PC-3 (cell line): Measurements from ENCODE around the gene ZNF24. TPM values are rescaled to one million over a fixed set of nuclear protein-coding genes. Genes with fewer than 3 reads are reported as not detected.

Experiments used
- ATAC-seq: fragments of 200-7000 bp; cut with Tn5 transposase; 2 replicates; pipeline ENCODE4 v1.9.1; 2020; ENCODE audit warnings: mild to moderate bottlenecking, moderate library complexity
- BruUV-seq: library from RNA; stranded (reverse); fragments of 400-500 nt; replicated peaks from 2 replicates; lab custom pipeline; 2021; lab: Mats Ljungman, UMichigan
- CTCF ChIA-PET: fragments of 300-600 bp; sonication (Branson Sonifier 250); formaldehyde crosslinking; loops from one replicate; lab custom pipeline; 2022; ENCODE audit warnings: antibody characterized with exemption; lab: Charles Lee
- POLR2A ChIA-PET: fragments of 300-600 bp; sonication (Branson Sonifier 250); formaldehyde crosslinking; loops from one replicate; lab custom pipeline; 2022; ENCODE audit warnings: antibody characterized with exemption; ENCODE audit not compliant: unreplicated experiment; lab: Charles Lee
- DNase-seq: peaks from one replicate; pipeline ENCODE4 v3.0.0-alpha.2; 2015
- H2AFZ ChIP-seq: fragments of 300-600 bp; sonication (generic); 2 replicates; pipeline ENCODE4 v1.6.0; 2016; ENCODE audit warnings: antibody characterized with exemption, low read length
- H3F3A ChIP-seq: fragments of 300-600 bp; sonication (generic); one replicate; pipeline ENCODE4 v1.6.0; 2017; ENCODE audit warnings: antibody characterized with exemption, low read length, control low read depth, mild to moderate bottlenecking; ENCODE audit not compliant: unreplicated experiment
- H3K27ac ChIP-seq: fragments of 300-600 bp; sonication (generic); 2 replicates; pipeline ENCODE4 v1.5.1; 2016; ENCODE audit warnings: mild to moderate bottlenecking, low read length
- H3K27me3 ChIP-seq: fragments of 300-600 bp; sonication (generic); 2 replicates; pipeline ENCODE4 v1.6.1; 2016; ENCODE audit warnings: low read length, mixed read lengths
- H3K36me3 ChIP-seq: fragments of 300-600 bp; sonication (generic); 2 replicates; pipeline ENCODE4 v1.6.1; 2016; ENCODE audit warnings: low read depth, mixed run types, low read length, mixed read lengths
- H3K4me1 ChIP-seq: fragments of 300-600 bp; sonication (generic); 2 replicates; pipeline ENCODE4 v1.5.1; 2016; ENCODE audit warnings: low read length; ENCODE audit not compliant: insufficient read depth
- H3K4me2 ChIP-seq: fragments of 300-600 bp; sonication (generic); 2 replicates; pipeline ENCODE4 v1.6.0; 2016; ENCODE audit warnings: low read length
- H3K4me3 ChIP-seq: fragments of 300-600 bp; sonication (generic); 2 replicates; pipeline ENCODE4 v1.5.1; 2016; ENCODE audit warnings: mild to moderate bottlenecking, low read length, mixed read lengths
- H3K79me2 ChIP-seq: fragments of 300-600 bp; sonication (generic); 2 replicates; pipeline ENCODE4 v1.6.1; 2017; ENCODE audit warnings: low read length, mixed read lengths
- H3K9ac ChIP-seq: fragments of 300-600 bp; sonication (generic); 2 replicates; pipeline ENCODE4 v1.6.0; 2016; ENCODE audit warnings: mild to moderate bottlenecking, low read length
- H3K9me2 ChIP-seq: fragments of 300-600 bp; sonication (generic); replicated peaks from 2 replicates; pipeline ENCODE4 v1.6.1; 2016; ENCODE audit warnings: mixed run types, low read length, mixed read lengths
- H3K9me3 ChIP-seq: fragments of 300-600 bp; sonication (generic); 2 replicates; pipeline ENCODE4 v1.6.1; 2016; ENCODE audit warnings: low read length, mixed read lengths
- H4K20me1 ChIP-seq: fragments of 300-600 bp; sonication (generic); 2 replicates; pipeline ENCODE4 v1.6.1; 2016; ENCODE audit warnings: low read length, mixed read lengths
- CTCF ChIP-seq: fragments of 300-600 bp; sonication (generic); conservative IDR thresholded peaks from 2 replicates; pipeline ENCODE4 v1.5.1; 2017; ENCODE audit warnings: antibody characterized with exemption, low read depth, mild to moderate bottlenecking, low read length
- EZH2 ChIP-seq: fragments of 300-600 bp; sonication (generic); IDR thresholded peaks from one replicate; pipeline ENCODE4 v1.6.1; 2017; ENCODE audit warnings: antibody characterized with exemption, mild to moderate bottlenecking, low read length; ENCODE audit not compliant: unreplicated experiment
- EZH2phosphoT487 ChIP-seq: fragments of 300-600 bp; sonication (generic); IDR thresholded peaks from 2 replicates; pipeline ENCODE4 v1.6.1; 2018; ENCODE audit warnings: mild to moderate bottlenecking, antibody characterized with exemption, low read length, borderline replicate concordance
- intact Hi-C: fragments of 100-400 bp; cut with micrococcal nuclease; formaldehyde crosslinking; loops from 2 replicates; pipeline ENCODE4 v1.9.0; 2023
- total RNA-seq: library from RNA; depleted of rRNA; stranded (reverse); fragments of >200 nt; gene quantifications from 2 replicates; pipeline ENCODE4 v1.2.3, GENCODE V29; 2014

Gene ZNF24
- total RNA-seq, 1 experiment from 2014 or later, result 11.0 TPM

GRCh38 chr18:35344736-35345459 lies 678 bp upstream of the ZNF24 start:
- H3K27me3 ChIP-seq, result no peaks in the 10 kb centered on the region
- ATAC-seq (no peak), DNase-seq (no peak)
- peaks cover 11% of the 10 kb centered on the region; the same call in 1 of the 2 replicates for H3K4me1 ChIP-seq
- H3K27ac ChIP-seq, result peak overlapping the region; percentile 74; the same call in 1 of the 2 replicates
- H3K79me2 ChIP-seq, result peaks cover 41% of the 10 kb centered on the region
- no peaks in the 10 kb centered on the region for H3K9me3 ChIP-seq
- peak overlapping the region; percentile 96 for H3K9ac ChIP-seq
- H2AFZ ChIP-seq, result peak overlapping the region; percentile 84
- BruUV-seq, result no TSS peak
- H3K9me2 ChIP-seq, result no peaks in the 10 kb centered on the region
- H3K4me3 ChIP-seq, result peak overlapping the region; percentile 76
- H3F3A ChIP-seq, result no peaks in the 10 kb centered on the region
- ChIA-PET POLR2A (no interaction called here), CTCF (interaction anchor here (0.6 kb wide), 1 partner anchor 106 kb away, joined by 3 read pairs; no protein-coding TSS in a partner anchor)
- H3K4me2 ChIP-seq, result peak overlapping the region; percentile 88
- intact Hi-C loops, result loop anchor here (2.0 kb wide), 1 partner anchor 54 kb away; the partner anchor contains the start of gene ZSCAN30
- TF ChIP-seq EZH2 (no peak), CTCF (no peak), EZH2phosphoT487 (no peak)
- H4K20me1 ChIP-seq, result peaks cover 13% of the 10 kb centered on the region; the same call in 1 of the 2 replicates
- H3K36me3 ChIP-seq, result peaks cover 1% of the 10 kb centered on the region; the same call in 1 of the 2 replicates

GRCh38 chr18:35343488-35343935 lies 708 bp downstream of the ZNF24 start:
- ChIA-PET POLR2A (no interaction called here), CTCF (no interaction called here)
- peak overlapping the region; percentile 88 for H3K4me2 ChIP-seq
- intact Hi-C loops, result no loop called here
- H2AFZ ChIP-seq, result no peak overlapping the region
- peaks cover 12% of the 10 kb centered on the region; the same call in 1 of the 2 replicates for H3K36me3 ChIP-seq
- BruUV-seq, result TSS peak; percentile 43
- H3F3A ChIP-seq, result no peaks in the 10 kb centered on the region
- H3K4me3 ChIP-seq, result peak overlapping the region; percentile 76
- peaks cover 11% of the 10 kb centered on the region; the same call in 1 of the 2 replicates for H3K4me1 ChIP-seq
- TF ChIP-seq EZH2phosphoT487 (no peak), EZH2 (no peak), CTCF (no peak)
- no peaks in the 10 kb centered on the region for H3K9me2 ChIP-seq
- peaks cover 13% of the 10 kb centered on the region; the same call in 1 of the 2 replicates for H4K20me1 ChIP-seq
- H3K79me2 ChIP-seq, result peaks cover 41% of the 10 kb centered on the region
- peak overlapping the region; percentile 96 for H3K9ac ChIP-seq
- H3K27ac ChIP-seq, result no peak overlapping the region
- H3K9me3 ChIP-seq, result no peaks in the 10 kb centered on the region
- DNase-seq, result no peak
- no peak for ATAC-seq
- H3K27me3 ChIP-seq, result no peaks in the 10 kb centered on the region

GRCh38 chr18:35337286-35337685 lies 6.9 kb downstream of the ZNF24 start:
- H3K27ac ChIP-seq, result no peak overlapping the region
- H3F3A ChIP-seq, result no peaks in the 10 kb centered on the region
- H3K4me3 ChIP-seq, result no peak overlapping the region
- no peaks in the 10 kb centered on the region for H3K9me2 ChIP-seq
- no peak overlapping the region for H3K4me2 ChIP-seq
- no peaks in the 10 kb centered on the region for H3K27me3 ChIP-seq
- H2AFZ ChIP-seq, result no peak overlapping the region
- peaks cover 18% of the 10 kb centered on the region for H3K79me2 ChIP-seq
- ChIA-PET POLR2A (no interaction called here), CTCF (no interaction called here)
- peaks cover 28% of the 10 kb centered on the region for H3K36me3 ChIP-seq
- H3K9me3 ChIP-seq, result no peaks in the 10 kb centered on the region
- no TSS peak for BruUV-seq
- intact Hi-C loops, result no loop called here
- TF ChIP-seq EZH2phosphoT487 (no peak), EZH2 (no peak), CTCF (no peak)
- H3K4me1 ChIP-seq, result no peaks in the 10 kb centered on the region
- ATAC-seq (no peak), DNase-seq (no peak)
- no peak overlapping the region for H3K9ac ChIP-seq
- no peaks in the 10 kb centered on the region for H4K20me1 ChIP-seq
